DOHH2 (cell line): ENCODE measurements around the gene PTGES3L.

Experiments
- H3F3A ChIP-seq: fragments of 200-600 bp; sonication (generic), shearing (Covaris generic); 2 replicates; pipeline ENCODE4 v1.6.0; 2016; ENCODE audit warnings: antibody characterized with exemption, mild to moderate bottlenecking; ENCODE audit not compliant: control insufficient read depth, insufficient read depth
- H3K27ac ChIP-seq: fragments of 200-600 bp; sonication (generic); 2 replicates; pipeline ENCODE4 v1.5.1; 2014; ENCODE audit warnings: low read depth, mild to moderate bottlenecking, low read length, moderate library complexity
- H3K27me3 ChIP-seq: fragments of 200-600 bp; sonication (generic); 2 replicates; pipeline ENCODE4 v1.6.1; 2014; ENCODE audit warnings: mild to moderate bottlenecking, low read length, mixed read lengths; ENCODE audit not compliant: control insufficient read depth
- H3K36me3 ChIP-seq: fragments of 200-600 bp; sonication (generic); 2 replicates; pipeline ENCODE4 v1.6.1; 2014; ENCODE audit warnings: mild to moderate bottlenecking, low read length, moderate library complexity, mixed read lengths; ENCODE audit not compliant: control insufficient read depth
- H3K4me1 ChIP-seq: fragments of 200-600 bp; sonication (generic); 2 replicates; pipeline ENCODE4 v1.6.1; 2014; ENCODE audit warnings: mild to moderate bottlenecking, low read length, mixed read lengths; ENCODE audit not compliant: control insufficient read depth
- H3K4me2 ChIP-seq: fragments of 200-600 bp; sonication (generic); 2 replicates; pipeline ENCODE4 v1.6.0; 2014; ENCODE audit warnings: mild to moderate bottlenecking, low read length, moderate library complexity
- H3K4me3 ChIP-seq: fragments of 200-600 bp; sonication (generic); 2 replicates; pipeline ENCODE4 v1.5.1; 2014; ENCODE audit warnings: mild to moderate bottlenecking, low read length, mixed read lengths
- H3K79me2 ChIP-seq: fragments of 200-600 bp; sonication (generic); 2 replicates; pipeline ENCODE4 v1.6.1; 2014; ENCODE audit warnings: mild to moderate bottlenecking, low read length, mixed read lengths; ENCODE audit not compliant: control insufficient read depth
- H3K9me2 ChIP-seq: fragments of 200-600 bp; sonication (generic); replicated peaks from 2 replicates; pipeline ENCODE4 v1.6.1; 2014; ENCODE audit warnings: mild to moderate bottlenecking, low read length, mixed read lengths; ENCODE audit not compliant: control insufficient read depth
- H3K9me3 ChIP-seq: fragments of 200-600 bp; sonication (generic); 2 replicates; pipeline ENCODE4 v1.6.1; 2014; ENCODE audit warnings: antibody characterized with exemption, low read length, mixed read lengths; ENCODE audit not compliant: control insufficient read depth, insufficient read depth
- H4K20me1 ChIP-seq: fragments of 200-600 bp; sonication (generic); 2 replicates; pipeline ENCODE4 v1.6.0; 2014; ENCODE audit warnings: low read depth, mild to moderate bottlenecking, antibody characterized with exemption, low read length, moderate library complexity; ENCODE audit not compliant: control insufficient read depth, insufficient read depth
- CTCF ChIP-seq: fragments of 200-600 bp; sonication (generic); IDR thresholded peaks from one replicate; pipeline ENCODE4 v1.5.1; 2014; ENCODE audit warnings: antibody characterized with exemption, mild to moderate bottlenecking, low read depth, low read length; ENCODE audit not compliant: poor library complexity, severe bottlenecking
- EZH2phosphoT487 ChIP-seq: fragments of 200-600 bp; sonication (generic); IDR thresholded peaks from 2 replicates; pipeline ENCODE4 v1.6.1; 2017; ENCODE audit warnings: borderline replicate concordance, mild to moderate bottlenecking, antibody characterized with exemption, low read length, moderate library complexity, mixed read lengths

The PTGES3L gene

GRCh38 chr17:43014649-43015542 is 35.0 kb upstream of the PTGES3L start:
- H3K4me1 ChIP-seq: no peaks in the 10 kb centered on the region
- no peaks in the 10 kb centered on the region for H4K20me1 ChIP-seq
- no peak overlapping the region for H3K27ac ChIP-seq
- H3K79me2 ChIP-seq: no peaks in the 10 kb centered on the region
- H3K9me2 ChIP-seq: no peaks in the 10 kb centered on the region
- no peaks in the 10 kb centered on the region for H3K27me3 ChIP-seq
- no peaks in the 10 kb centered on the region for H3K36me3 ChIP-seq
- no peaks in the 10 kb centered on the region; the same call in 1 of the 2 replicates for H3F3A ChIP-seq
- no peaks in the 10 kb centered on the region for H3K9me3 ChIP-seq
- TF ChIP-seq EZH2phosphoT487 (no peak), CTCF (no peak)
- no peak overlapping the region for H3K4me3 ChIP-seq
- H3K4me2 ChIP-seq: no peak overlapping the region

- Histone ChIP-seq H3K27me3 (no peaks in the 10 kb centered on the region), H3K27ac (no peak overlapping the region), H3F3A (no peaks in the 10 kb centered on the region; the same call in 1 of the 2 replicates), H3K4me2 (no peak overlapping the region), H3K36me3 (no peaks in the 10 kb centered on the region), H3K4me1 (no peaks in the 10 kb centered on the region), H3K9me2 (no peaks in the 10 kb centered on the region), H4K20me1 (no peaks in the 10 kb centered on the region), H3K9me3 (no peaks in the 10 kb centered on the region), H3K4me3 (no peak overlapping the region), H3K79me2 (no peaks in the 10 kb centered on the region)
- TF ChIP-seq EZH2phosphoT487: no peak
- no peak for TF ChIP-seq CTCF
These were observed 34.3 kb upstream of the PTGES3L start for GRCh38 chr17:43014020-43014648.

GRCh38 chr17:43013296-43013695 is 33.4 kb upstream of the PTGES3L start:
- Histone ChIP-seq H3F3A (no peaks in the 10 kb centered on the region), H3K4me1 (no peaks in the 10 kb centered on the region), H3K27ac (no peak overlapping the region), H3K79me2 (no peaks in the 10 kb centered on the region), H3K9me3 (no peaks in the 10 kb centered on the region), H4K20me1 (no peaks in the 10 kb centered on the region), H3K36me3 (no peaks in the 10 kb centered on the region), H3K4me3 (no peak overlapping the region), H3K27me3 (no peaks in the 10 kb centered on the region), H3K4me2 (no peak overlapping the region), H3K9me2 (no peaks in the 10 kb centered on the region)
- no peak for TF ChIP-seq EZH2phosphoT487
- TF ChIP-seq CTCF: no peak
